ENCODE results near the gene NDUFAF8.

DNA sequence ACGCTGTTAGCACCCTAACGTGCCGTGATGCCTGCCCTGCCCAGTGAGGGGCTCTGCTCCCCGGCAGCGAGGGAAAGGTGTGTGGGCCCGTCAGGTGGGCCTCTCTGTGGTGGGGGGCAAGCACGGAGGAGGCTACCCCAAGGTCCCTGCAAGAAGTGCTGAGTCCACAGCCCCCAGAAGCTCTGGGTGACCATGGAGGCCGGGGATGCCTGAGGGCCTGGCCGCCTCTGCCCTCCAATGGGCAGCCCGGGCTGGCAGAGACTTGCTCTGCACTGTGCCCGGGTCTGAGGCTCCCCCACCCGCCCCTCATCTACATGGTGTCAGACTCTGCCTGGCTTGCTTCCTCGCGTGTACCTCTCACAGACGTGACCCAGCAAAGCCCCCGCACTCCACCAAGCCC, 43.8 kb downstream of the NDUFAF8 start:
- TF ChIP-seq CTCF (IDR thresholded peaks at IDR 0.05), result no peak
- no peak for TF ChIP-seq EZH2 (IDR thresholded peaks at IDR 0.05; ENCODE audit: borderline replicate concordance, insufficient read depth, low read depth, low read length, poor library complexity, severe bottlenecking)

Measured in B cell (primary cell).